HCT116 (cell line): ENCODE data around the gene ELFN2. TPM values are rescaled to one million over a fixed set of nuclear protein-coding genes. Genes with fewer than 3 reads are reported as not detected.

Experiments
- ATAC-seq: fragments of 200-7000 bp; cut with Tn5 transposase; 2 replicates; pipeline ENCODE4 v1.9.1; 2020; ENCODE audit warnings: mild to moderate bottlenecking, moderate library complexity
- BruUV-seq: library from RNA; stranded (reverse); fragments of 400-500 nt; replicated peaks from 2 replicates; lab custom pipeline; 2021; lab: Mats Ljungman, UMichigan
- CTCF ChIA-PET: fragments of 300-600 bp; sonication (Branson Sonifier 250); formaldehyde crosslinking; loops from one replicate; lab custom pipeline; 2021; ENCODE audit warnings: antibody characterized with exemption; lab: Charles Lee
- POLR2A ChIA-PET: fragments of 300-600, 350-600 bp; sonication (Branson Sonifier 250); formaldehyde crosslinking; loops from one replicate; lab custom pipeline; 2021; ENCODE audit warnings: antibody characterized with exemption; lab: Charles Lee
- RAD21 ChIA-PET, 2 experiments: fragments of 300-600 bp; sonication (Branson Sonifier 250); formaldehyde crosslinking; loops; one replicate each; lab custom pipeline; 2023; ENCODE audit warnings: low total read pairs in 2 of 2; ENCODE audit not compliant: uncharacterized antibody in 2 of 2, unreplicated experiment in 2 of 2, low non-redundant PET in 1 of 2; lab: Charles Lee
- DNase-seq: peaks from one replicate; pipeline ENCODE4 v3.0.0-alpha.2; 2010; ENCODE audit warnings: low read depth, low spot score
- H2AFZ ChIP-seq: fragments of 200-600 bp; shearing (Covaris generic), sonication (generic); 2 replicates; pipeline ENCODE4 v1.6.1; 2017; ENCODE audit warnings: low read depth, mixed run types, mixed read lengths, antibody characterized with exemption, low read length; ENCODE audit not compliant: poor library complexity, severe bottlenecking
- H3K27ac ChIP-seq: 2 replicates; pipeline ENCODE4 v1.5.1; 2012; ENCODE audit warnings: low read depth, low read length
- H3K27me3 ChIP-seq: fragments of 200-600 bp; sonication (generic); 2 replicates; pipeline ENCODE4 v1.6.1; 2016; ENCODE audit warnings: mixed run types, low read length, mixed read lengths; ENCODE audit not compliant: insufficient read depth
- H3K36me3 ChIP-seq, 2 experiments: fragments of 200-500 bp in 1 of 2; fragments of 200-600 bp in 1 of 2; sonication (Bioruptor generic) in 1 of 2; sonication (generic) in 1 of 2; 2 replicates each; pipeline versions ENCODE4 v1.5.1 to v1.6.1; 2014 to 2016; ENCODE audit warnings: low read length in 2 of 2, inconsistent platforms in 1 of 2, mixed read lengths in 1 of 2, mixed run types in 1 of 2; ENCODE audit not compliant: insufficient read depth in 2 of 2, control insufficient read depth in 1 of 2
- H3K4me1 ChIP-seq, 2 experiments: fragments of 200-600 bp in 1 of 2; sonication (generic) in 1 of 2; 2 replicates each; pipeline versions ENCODE4 v1.5.1 to v1.6.1; 2012 to 2017; ENCODE audit warnings: low read length in 2 of 2, inconsistent platforms in 1 of 2, mild to moderate bottlenecking in 1 of 2, mixed read lengths in 1 of 2, mixed run types in 1 of 2, moderate library complexity in 1 of 2; ENCODE audit not compliant: insufficient read depth in 2 of 2, control insufficient read depth in 1 of 2
- H3K4me2 ChIP-seq: fragments of 200-600 bp; sonication (generic); 2 replicates; pipeline ENCODE4 v1.6.1; 2017; ENCODE audit warnings: mixed run types, low read length, mixed read lengths
- H3K4me3 ChIP-seq, 2 experiments: fragments of 200-600 bp in 1 of 2; sonication (generic) in 1 of 2; replicated peaks in 1 of 2; 2 replicates each; pipeline ENCODE4 v1.5.1; 2011 to 2016; ENCODE audit warnings: low read length in 2 of 2, control low read depth in 1 of 2, low read depth in 1 of 2, mild to moderate bottlenecking in 1 of 2, mixed read lengths in 1 of 2, mixed run types in 1 of 2
- H3K79me2 ChIP-seq: fragments of 200-600 bp; sonication (generic); 2 replicates; pipeline ENCODE4 v1.6.1; 2017; ENCODE audit warnings: mild to moderate bottlenecking, mixed run types, low read length, moderate library complexity, mixed read lengths; ENCODE audit not compliant: insufficient read depth
- H3K9ac ChIP-seq: fragments of 200-600 bp; sonication (generic); 2 replicates; pipeline ENCODE4 v1.6.1; 2016; ENCODE audit warnings: low read length, mixed read lengths
- H3K9me2 ChIP-seq: fragments of 200-600 bp; sonication (generic), shearing (Covaris generic); 2 replicates; pipeline ENCODE4 v1.6.1; 2017; ENCODE audit warnings: mixed run types, mild to moderate bottlenecking, moderate library complexity; ENCODE audit not compliant: insufficient read depth
- H3K9me3 ChIP-seq, 2 experiments: fragments of 200-500 bp in 1 of 2; fragments of 200-600 bp in 1 of 2; sonication (Bioruptor generic) in 1 of 2; sonication (generic) in 1 of 2; 2 replicates each; pipeline ENCODE4 v1.6.1; 2014 to 2017; ENCODE audit warnings: low read length in 2 of 2, mixed read lengths in 2 of 2, inconsistent platforms in 1 of 2, low read depth in 1 of 2, mild to moderate bottlenecking in 1 of 2, mixed run types in 1 of 2, moderate library complexity in 1 of 2; ENCODE audit not compliant: control insufficient read depth in 1 of 2, insufficient read depth in 1 of 2
- H4K20me1 ChIP-seq: fragments of 200-600 bp; sonication (generic), shearing (Covaris generic); 2 replicates; pipeline ENCODE4 v1.6.1; 2017; ENCODE audit warnings: mixed run types, mild to moderate bottlenecking, moderate library complexity; ENCODE audit not compliant: insufficient read depth
- CBX3 ChIP-seq: IDR thresholded peaks from 2 replicates; pipeline ENCODE4 v1.6.1; 2012; ENCODE audit warnings: low read depth
- ELF1 ChIP-seq: IDR thresholded peaks from 2 replicates; pipeline ENCODE4 v1.6.1; 2012; ENCODE audit warnings: low read depth, borderline replicate concordance
- EZH2 ChIP-seq: fragments of 200-600 bp; sonication (generic); IDR thresholded peaks from 2 replicates; pipeline ENCODE4 v1.6.1; 2017; ENCODE audit warnings: antibody characterized with exemption, mixed run types
- EZH2phosphoT487 ChIP-seq: fragments of 200-600 bp; IDR thresholded peaks from 2 replicates; pipeline ENCODE4 v1.6.1; 2018; ENCODE audit warnings: antibody characterized with exemption, borderline replicate concordance
- JUND ChIP-seq: IDR thresholded peaks from 2 replicates; pipeline ENCODE4 v1.6.1; 2012
- MAX ChIP-seq: IDR thresholded peaks from 2 replicates; pipeline ENCODE4 v1.6.1; 2012
- POLR2A ChIP-seq: IDR thresholded peaks from 2 replicates; pipeline ENCODE4 v1.7.0; 2011; ENCODE audit warnings: borderline replicate concordance; ENCODE audit not compliant: insufficient read depth, insufficient read length; ENCODE audit errors: extremely low read depth
- RAD21 ChIP-seq: IDR thresholded peaks from 2 replicates; pipeline ENCODE4 v1.6.1; 2012; ENCODE audit warnings: low read depth, mild to moderate bottlenecking
- SIN3A ChIP-seq: IDR thresholded peaks from 2 replicates; pipeline ENCODE4 v1.6.1; 2012; ENCODE audit warnings: low read depth
- SP1 ChIP-seq: IDR thresholded peaks from 2 replicates; pipeline ENCODE4 v1.6.1; 2012; ENCODE audit warnings: low read depth
- SRF ChIP-seq: IDR thresholded peaks from 2 replicates; pipeline ENCODE4 v1.6.1; 2012; ENCODE audit warnings: low read depth
- TCF7L2 ChIP-seq: IDR thresholded peaks from 2 replicates; pipeline ENCODE4 v1.7.0; 2011; ENCODE audit warnings: borderline replicate concordance, inconsistent platforms; ENCODE audit not compliant: insufficient read depth, insufficient read length; ENCODE audit errors: extremely low read depth
- YY1 ChIP-seq: IDR thresholded peaks from 2 replicates; pipeline ENCODE4 v1.6.1; 2011; ENCODE audit warnings: low read length, low read depth, moderate library complexity, mild to moderate bottlenecking; ENCODE audit not compliant: insufficient replicate concordance; ENCODE audit errors: extremely low read depth
- intact Hi-C: fragments of 100-400 bp; cut with micrococcal nuclease; formaldehyde crosslinking; loops from 2 replicates; pipeline ENCODE4 v1.10.0; 2022
- total RNA-seq: library from RNA; stranded (reverse); gene quantifications from one replicate; pipeline ENCODE4 v1.2.1, GENCODE V29; 2021; ENCODE audit not compliant: unreplicated experiment
- TF ChIP-seq, protein P1 (sequence below): IDR thresholded peaks from 2 replicates; pipeline ENCODE4 v1.6.1; 2011; ENCODE audit warnings: mild to moderate bottlenecking, low read length, moderate library complexity; ENCODE audit not compliant: insufficient replicate concordance; ENCODE audit errors: extremely low read depth
- TF ChIP-seq, protein P2 (sequence below): IDR thresholded peaks from 2 replicates; pipeline ENCODE4 v1.6.1; 2012

ELFN2 gene
- total RNA-seq, 1 experiment from 2014 or later, result 45.4 TPM

- peaks cover 49 to 67% of the 10 kb centered on the region in 2 experiments for H3K4me1 ChIP-seq
- ChIA-PET POLR2A (interaction anchor here (0.6 to 5.5 kb wide), 6 partner anchors 124 to 139 kb away, joined by 3 to 54 read pairs (median 7); no protein-coding TSS in a partner anchor), RAD21 (interaction anchor here (0.6 to 6.7 kb wide), 4 partner anchors 24 to 139 kb away, joined by 3 to 63 read pairs (median 30); no protein-coding TSS in a partner anchor), CTCF (interaction anchor here (0.6 to 8.1 kb wide), 10 partner anchors 9 to 405 kb away, joined by 3 to 147 read pairs (median 4); no protein-coding TSS in a partner anchor)
- no peak overlapping the region for H2AFZ ChIP-seq
- H3K4me3 ChIP-seq, result no peak overlapping the region
- H3K9me3 ChIP-seq, result no peaks in the 10 kb centered on the region
- H3K36me3 ChIP-seq, result no peaks in the 10 kb centered on the region
- peak overlapping the region; percentile 65 for H3K4me2 ChIP-seq
- no TSS peak for BruUV-seq
- H3K9me2 ChIP-seq, result no peaks in the 10 kb centered on the region
- no peak for ATAC-seq
- H3K9ac ChIP-seq, result peak overlapping the region; percentile 65
- peak overlapping the region; percentile 96 for H3K27ac ChIP-seq
- TF ChIP-seq MAX (no peak), SIN3A (no peak), YY1 (no peak), SP1 (no peak), POLR2A (no peak), JUND (no peak), TCF7L2 (no peak), SRF (no peak), EZH2phosphoT487 (no peak)
- H4K20me1 ChIP-seq, result no peaks in the 10 kb centered on the region
- H3K79me2 ChIP-seq, result no peaks in the 10 kb centered on the region
- DNase-seq, result no peak
- intact Hi-C loops, result loop anchor here (2.0 kb wide), 3 partner anchors 128 to 198 kb away; no protein-coding TSS in a partner anchor
- H3K27me3 ChIP-seq, result no peaks in the 10 kb centered on the region
These were observed 29.1 kb upstream of the ELFN2 start for GRCh38 chr22:37456346-37456745.

- Histone ChIP-seq H3K4me3 (peak overlapping the region in 1 of 2 experiments; percentile 31; a peak in 1 of 4 replicates), H3K9me3 (no peaks in the 10 kb centered on the region), H3K9me2 (no peaks in the 10 kb centered on the region), H3K4me1 (peaks cover 49 to 72% of the 10 kb centered on the region in 2 experiments), H3K27ac (peak overlapping the region; percentile 96), H3K79me2 (no peaks in the 10 kb centered on the region), H3K9ac (peak overlapping the region; percentile 65), H4K20me1 (no peaks in the 10 kb centered on the region), H3K36me3 (no peaks in the 10 kb centered on the region), H3K4me2 (peak overlapping the region; percentile 65), H3K27me3 (no peaks in the 10 kb centered on the region), H2AFZ (no peak overlapping the region)
- ChIA-PET POLR2A (interaction anchor here (0.6 to 5.5 kb wide), 8 partner anchors 30 to 139 kb away, joined by 3 to 54 read pairs (median 4); no protein-coding TSS in a partner anchor), RAD21 (interaction anchor here (0.6 to 6.7 kb wide), 4 partner anchors 14 to 139 kb away, joined by 3 to 63 read pairs (median 30); no protein-coding TSS in a partner anchor), CTCF (interaction anchor here (0.6 to 8.1 kb wide), 11 partner anchors 9 to 405 kb away, joined by 3 to 147 read pairs (median 4); no protein-coding TSS in a partner anchor)
- TF ChIP-seq RAD21 (no peak), EZH2 (no peak), SRF (no peak), ELF1 (no peak), JUND (no peak), SIN3A (no peak), CBX3 (no peak), EZH2phosphoT487 (no peak), SP1 (no peak)
- TF ChIP-seq, protein P1, sequence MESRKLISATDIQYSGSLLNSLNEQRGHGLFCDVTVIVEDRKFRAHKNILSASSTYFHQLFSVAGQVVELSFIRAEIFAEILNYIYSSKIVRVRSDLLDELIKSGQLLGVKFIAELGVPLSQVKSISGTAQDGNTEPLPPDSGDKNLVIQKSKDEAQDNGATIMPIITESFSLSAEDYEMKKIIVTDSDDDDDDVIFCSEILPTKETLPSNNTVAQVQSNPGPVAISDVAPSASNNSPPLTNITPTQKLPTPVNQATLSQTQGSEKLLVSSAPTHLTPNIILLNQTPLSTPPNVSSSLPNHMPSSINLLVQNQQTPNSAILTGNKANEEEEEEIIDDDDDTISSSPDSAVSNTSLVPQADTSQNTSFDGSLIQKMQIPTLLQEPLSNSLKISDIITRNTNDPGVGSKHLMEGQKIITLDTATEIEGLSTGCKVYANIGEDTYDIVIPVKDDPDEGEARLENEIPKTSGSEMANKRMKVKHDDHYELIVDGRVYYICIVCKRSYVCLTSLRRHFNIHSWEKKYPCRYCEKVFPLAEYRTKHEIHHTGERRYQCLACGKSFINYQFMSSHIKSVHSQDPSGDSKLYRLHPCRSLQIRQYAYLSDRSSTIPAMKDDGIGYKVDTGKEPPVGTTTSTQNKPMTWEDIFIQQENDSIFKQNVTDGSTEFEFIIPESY, result no peak
- TF ChIP-seq, protein P2, sequence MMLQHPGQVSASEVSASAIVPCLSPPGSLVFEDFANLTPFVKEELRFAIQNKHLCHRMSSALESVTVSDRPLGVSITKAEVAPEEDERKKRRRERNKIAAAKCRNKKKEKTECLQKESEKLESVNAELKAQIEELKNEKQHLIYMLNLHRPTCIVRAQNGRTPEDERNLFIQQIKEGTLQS, result no peak
- no peak for DNase-seq
- intact Hi-C loops, result loop anchor here (1.0 to 2.0 kb wide), 4 partner anchors 24 to 197 kb away; no protein-coding TSS in a partner anchor
- BruUV-seq, result no TSS peak
- ATAC-seq, result no peak
These were observed 28.6 kb upstream of the ELFN2 start for GRCh38 chr22:37455896-37456295.
